Gastrocnemius medialis (tissue), 4 donors: ENCODE results near the gene GNB3. TPM values are rescaled to one million over a fixed set of nuclear protein-coding genes. Genes with fewer than 3 reads are reported as not detected.
"Not testable (repeated sequence)": the region's sequence is repeated elsewhere in the genome, so short reads cannot be mapped to it uniquely, and the experiment has no call there.

Experiments
- ATAC-seq, 2 donors: fragments of 150-250 bp; one replicate each; pipeline ENCODE4 v1.9.1; 2016
- DNase-seq, 2 donors: peaks; one replicate each; pipeline ENCODE4 v3.0.0-alpha.2; 2019
- H3K27ac ChIP-seq, 4 donors: fragments of 200-600 bp; sonication (generic); 1 replicate in 1 of 4; 2 replicates in 3 of 4; pipeline ENCODE4 v1.5.1; 2016 to 2018; ENCODE audit warnings: mild to moderate bottlenecking in 2 of 4, moderate library complexity in 1 of 4
- H3K27me3 ChIP-seq, 3 donors: fragments of 200-600 bp; sonication (generic) in 2 of 3; 1 replicate in 1 of 3; 2 replicates in 2 of 3; pipeline versions ENCODE4 v1.5.1 to v1.6.0; 2016 to 2019; ENCODE audit warnings: mild to moderate bottlenecking in 1 of 3, moderate library complexity in 1 of 3
- H3K36me3 ChIP-seq, 2 donors: fragments of 200-600 bp; sonication (generic) in 1 of 2; one replicate each; pipeline ENCODE4 v1.5.1; 2017 to 2018
- H3K4me1 ChIP-seq, 2 donors: fragments of 200-600 bp; sonication (generic) in 1 of 2; one replicate each; pipeline ENCODE4 v1.5.1; 2016 to 2017; ENCODE audit warnings: mild to moderate bottlenecking in 2 of 2
- H3K4me3 ChIP-seq, 4 donors: fragments of 200-600 bp; sonication (generic) in 3 of 4; 1 replicate in 1 of 4; 2 replicates in 3 of 4; pipeline ENCODE4 v1.5.1; 2016 to 2019; ENCODE audit warnings: mild to moderate bottlenecking in 2 of 4
- H3K9me3 ChIP-seq, 3 donors: fragments of 200-600 bp; sonication (generic) in 2 of 3; 1 replicate in 1 of 3; 2 replicates in 2 of 3; pipeline ENCODE4 v1.5.1; 2016 to 2019
- POLR2A ChIP-seq, 2 donors: fragments of 450-650 bp; IDR thresholded peaks; one replicate each; pipeline ENCODE4 v1.6.1; 2017; ENCODE audit warnings: antibody characterized with exemption in 2 of 2, mild to moderate bottlenecking in 2 of 2, moderate library complexity in 2 of 2
- in situ Hi-C, 4 donors: fragments of 200-750 bp; cut with MboI; loops; one replicate each; pipeline versions ENCODE4 v1.15.0 to v1.8.0; 2017; ENCODE audit warnings: low sequenced_read_pairs in 4 of 4
- intact Hi-C: fragments of 100-400 bp; cut with DNase I; formaldehyde crosslinking; loops from one replicate; pipeline ENCODE4 v1.15.1; 2023; ENCODE audit warnings: low total_unique reads
- total RNA-seq, 4 donors: library from RNA; depleted of rRNA; stranded (reverse); fragments of >200 nt; gene quantifications; one replicate each; pipeline versions ENCODE4 v1.1.0 to v1.2.3, GENCODE V29; 2016
- TF ChIP-seq, protein P1 (sequence below), 5 experiments: fragments of 450-650 bp in 3 of 5; fragments of 200-600 bp in 2 of 5; sonication (generic) in 2 of 5; IDR thresholded peaks in 4 of 5; conservative IDR thresholded peaks in 1 of 5; 1 replicate in 4 of 5; 2 replicates in 1 of 5; pipeline ENCODE4 v1.5.1; 2016 to 2019; ENCODE audit warnings: antibody characterized with exemption in 5 of 5, mild to moderate bottlenecking in 3 of 5, moderate library complexity in 3 of 5

GNB3 gene
- total RNA-seq, 4 donors from 2014 or later: not detected

DNA sequence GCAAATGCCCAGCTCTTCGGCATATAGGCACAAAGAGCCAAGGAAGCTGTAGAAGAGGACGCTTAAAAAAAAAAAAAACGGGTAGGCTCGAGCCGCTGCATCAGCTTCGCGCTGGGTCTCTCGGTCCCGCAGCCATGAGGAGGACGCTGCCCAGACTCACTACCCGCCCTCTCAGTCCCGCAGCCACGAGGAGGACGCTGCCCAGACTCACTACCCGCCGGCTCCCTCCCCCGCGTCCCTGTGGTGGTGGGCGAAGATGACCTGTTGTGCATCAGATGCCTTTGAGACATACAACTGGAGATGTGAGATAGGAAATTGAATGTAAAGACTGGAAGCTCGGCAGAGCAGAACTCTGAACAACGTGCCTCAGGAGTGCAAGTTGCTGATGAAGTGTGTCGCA, 43.8 kb downstream of the GNB3 start:
- in situ Hi-C loops: no loop called here
- Histone ChIP-seq H3K4me1 (no peaks in the 10 kb centered on the region), H3K27me3 (no peaks in the 10 kb centered on the region), H3K36me3 (peaks cover 0 to 4% of the 10 kb centered on the region in 2 donors), H3K27ac (no peak overlapping the region), H3K4me3 (no peak overlapping the region), H3K9me3 (no peaks in the 10 kb centered on the region)
- TF ChIP-seq, protein P1, sequence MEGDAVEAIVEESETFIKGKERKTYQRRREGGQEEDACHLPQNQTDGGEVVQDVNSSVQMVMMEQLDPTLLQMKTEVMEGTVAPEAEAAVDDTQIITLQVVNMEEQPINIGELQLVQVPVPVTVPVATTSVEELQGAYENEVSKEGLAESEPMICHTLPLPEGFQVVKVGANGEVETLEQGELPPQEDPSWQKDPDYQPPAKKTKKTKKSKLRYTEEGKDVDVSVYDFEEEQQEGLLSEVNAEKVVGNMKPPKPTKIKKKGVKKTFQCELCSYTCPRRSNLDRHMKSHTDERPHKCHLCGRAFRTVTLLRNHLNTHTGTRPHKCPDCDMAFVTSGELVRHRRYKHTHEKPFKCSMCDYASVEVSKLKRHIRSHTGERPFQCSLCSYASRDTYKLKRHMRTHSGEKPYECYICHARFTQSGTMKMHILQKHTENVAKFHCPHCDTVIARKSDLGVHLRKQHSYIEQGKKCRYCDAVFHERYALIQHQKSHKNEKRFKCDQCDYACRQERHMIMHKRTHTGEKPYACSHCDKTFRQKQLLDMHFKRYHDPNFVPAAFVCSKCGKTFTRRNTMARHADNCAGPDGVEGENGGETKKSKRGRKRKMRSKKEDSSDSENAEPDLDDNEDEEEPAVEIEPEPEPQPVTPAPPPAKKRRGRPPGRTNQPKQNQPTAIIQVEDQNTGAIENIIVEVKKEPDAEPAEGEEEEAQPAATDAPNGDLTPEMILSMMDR (IDR thresholded peaks at IDR 0.05 in 4 of 5, conservative IDR thresholded peaks at IDR 0.05 in 1 of 5): no peak
- DNase-seq (no peak), ATAC-seq (no peak)
- intact Hi-C loops: no loop called here

DNA sequence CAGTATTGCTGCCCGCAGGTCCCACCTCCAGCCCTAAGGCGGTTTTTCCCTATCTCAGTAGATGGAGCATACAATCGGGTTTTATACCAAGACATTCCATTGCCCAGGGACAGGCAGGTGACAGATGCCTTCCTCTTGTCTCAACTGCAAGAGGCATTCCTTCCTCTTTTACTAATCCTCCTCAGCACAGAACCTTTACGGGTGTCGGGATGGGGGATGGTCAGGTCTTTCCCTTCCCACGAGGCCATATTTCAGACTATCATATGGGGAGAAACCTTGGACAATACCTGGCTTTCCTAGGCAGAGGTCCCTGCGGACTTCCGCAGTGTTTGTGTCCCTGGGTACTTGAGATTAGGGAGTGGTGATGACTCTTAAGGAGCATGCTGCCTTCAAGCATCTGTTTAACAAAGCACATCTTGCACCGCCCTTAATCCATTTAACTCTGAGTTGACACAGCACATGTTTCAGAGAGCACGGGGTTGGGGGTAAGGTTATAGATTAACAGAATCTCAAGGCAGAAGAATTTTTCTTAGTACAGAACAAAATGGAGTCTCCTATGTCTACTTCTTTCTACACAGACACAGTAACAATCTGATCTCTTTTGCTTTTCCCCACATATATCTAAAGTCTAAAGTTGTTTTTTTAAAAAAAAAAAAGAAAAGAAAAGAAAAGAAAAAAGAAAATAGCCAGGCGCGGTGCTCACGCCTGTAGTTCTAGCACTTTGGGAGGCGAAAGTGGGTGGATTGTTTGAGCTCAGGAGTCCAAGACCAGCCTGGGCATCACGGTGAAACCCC, 45.7 kb downstream of the GNB3 start:
- H3K4me1 ChIP-seq, in situ Hi-C loops, H3K27ac ChIP-seq, DNase-seq, ATAC-seq, H3K36me3 ChIP-seq, H3K9me3 ChIP-seq, H3K27me3 ChIP-seq, H3K4me3 ChIP-seq, intact Hi-C loops: not testable (repeated sequence)

DNA sequence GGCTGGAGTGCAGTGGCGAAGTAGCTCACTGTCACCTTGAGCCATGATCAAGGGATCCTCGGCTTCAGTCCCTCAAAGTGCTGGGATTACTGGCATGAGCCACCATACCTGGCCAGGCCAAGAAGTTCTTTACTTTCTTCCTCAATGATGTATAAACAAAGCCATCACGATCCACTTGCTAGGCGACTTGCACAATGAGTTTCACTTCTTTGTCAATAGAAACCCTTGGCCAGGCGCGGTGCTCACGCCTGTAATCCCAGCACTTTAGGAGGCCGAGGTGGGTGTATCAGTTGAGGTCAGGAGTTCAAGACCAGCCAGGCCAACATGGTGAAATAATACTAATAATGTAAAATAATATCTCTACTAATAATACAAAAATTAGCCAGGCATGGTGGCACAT, 46.7 kb downstream of the GNB3 start:
- H3K27me3 ChIP-seq: no peaks in the 10 kb centered on the region
- in situ Hi-C loops (no loop called here), intact Hi-C loops (no loop called here)
- ATAC-seq: no peak
- DNase-seq: no peak
- H3K27ac ChIP-seq: no peak overlapping the region
- no peak overlapping the region for H3K4me3 ChIP-seq
- H3K9me3 ChIP-seq: no peaks in the 10 kb centered on the region
- H3K4me1 ChIP-seq: peaks cover 10% of the 10 kb centered on the region in 2 donors
- TF ChIP-seq POLR2A (IDR thresholded peaks at IDR 0.05): no peak
- TF ChIP-seq, protein P1 (IDR thresholded peaks at IDR 0.05 in 4 of 5, conservative IDR thresholded peaks at IDR 0.05 in 1 of 5): no peak
- peaks cover 0 to 4% of the 10 kb centered on the region in 2 donors for H3K36me3 ChIP-seq

DNA sequence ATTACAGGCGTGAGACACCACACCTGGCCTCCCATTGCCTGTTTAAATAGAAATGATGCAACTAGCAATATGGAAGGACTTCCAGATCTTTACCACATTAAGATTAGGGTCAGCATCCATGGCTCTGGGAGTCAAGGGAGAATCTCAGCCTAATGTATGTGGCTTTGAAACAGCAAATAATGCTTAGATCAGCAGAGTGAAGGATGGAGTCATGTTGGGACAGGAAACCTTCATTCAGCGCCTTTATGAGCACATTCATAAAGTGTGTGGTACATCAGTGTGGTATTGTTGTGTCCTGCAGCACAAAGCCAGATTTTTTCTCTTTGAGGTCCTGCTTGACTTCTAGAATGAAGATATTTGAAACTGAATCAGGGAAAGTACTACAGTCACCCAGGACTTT, 47.6 kb downstream of the GNB3 start:
- ATAC-seq (no peak), DNase-seq (no peak)
- TF ChIP-seq POLR2A (IDR thresholded peaks at IDR 0.05): no peak
- TF ChIP-seq, protein P1 (IDR thresholded peaks at IDR 0.05 in 4 of 5, conservative IDR thresholded peaks at IDR 0.05 in 1 of 5): no peak
- Histone ChIP-seq H3K27ac (no peak overlapping the region), H3K27me3 (no peaks in the 10 kb centered on the region), H3K36me3 (peaks cover 0 to 4% of the 10 kb centered on the region in 2 donors), H3K4me1 (peaks cover 10% of the 10 kb centered on the region in 2 donors), H3K4me3 (no peak overlapping the region), H3K9me3 (no peaks in the 10 kb centered on the region)
- intact Hi-C loops: no loop called here
- in situ Hi-C loops: no loop called here

DNA sequence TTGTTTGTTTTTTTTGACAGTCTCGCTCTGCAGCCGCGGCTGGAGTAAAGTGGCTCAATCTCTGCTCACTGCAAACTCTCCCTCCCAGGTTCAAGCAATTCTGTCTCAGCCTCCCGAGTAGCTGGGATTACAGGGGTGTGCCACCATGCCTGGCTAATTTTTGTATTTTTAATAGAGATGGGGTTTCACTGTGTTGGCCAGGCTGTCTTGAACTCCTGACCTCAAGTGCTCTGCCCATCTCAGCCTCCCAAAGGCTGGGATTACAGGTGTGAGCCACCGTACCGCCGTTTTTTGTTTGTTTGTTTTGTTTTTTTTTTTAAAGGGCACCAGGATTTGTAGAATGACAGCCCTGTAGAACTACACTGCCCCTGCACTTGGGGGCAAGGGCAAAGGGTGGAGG, 48.1 kb downstream of the GNB3 start:
- DNase-seq, intact Hi-C loops, in situ Hi-C loops, H3K27me3 ChIP-seq, H3K36me3 ChIP-seq, H3K4me3 ChIP-seq, ATAC-seq, H3K9me3 ChIP-seq: not testable (repeated sequence)
- H3K4me1 ChIP-seq: peaks cover 10% of the 10 kb centered on the region in 2 donors
- H3K27ac ChIP-seq: peak overlapping the region in 1 of 4 donors; percentile 18

DNA sequence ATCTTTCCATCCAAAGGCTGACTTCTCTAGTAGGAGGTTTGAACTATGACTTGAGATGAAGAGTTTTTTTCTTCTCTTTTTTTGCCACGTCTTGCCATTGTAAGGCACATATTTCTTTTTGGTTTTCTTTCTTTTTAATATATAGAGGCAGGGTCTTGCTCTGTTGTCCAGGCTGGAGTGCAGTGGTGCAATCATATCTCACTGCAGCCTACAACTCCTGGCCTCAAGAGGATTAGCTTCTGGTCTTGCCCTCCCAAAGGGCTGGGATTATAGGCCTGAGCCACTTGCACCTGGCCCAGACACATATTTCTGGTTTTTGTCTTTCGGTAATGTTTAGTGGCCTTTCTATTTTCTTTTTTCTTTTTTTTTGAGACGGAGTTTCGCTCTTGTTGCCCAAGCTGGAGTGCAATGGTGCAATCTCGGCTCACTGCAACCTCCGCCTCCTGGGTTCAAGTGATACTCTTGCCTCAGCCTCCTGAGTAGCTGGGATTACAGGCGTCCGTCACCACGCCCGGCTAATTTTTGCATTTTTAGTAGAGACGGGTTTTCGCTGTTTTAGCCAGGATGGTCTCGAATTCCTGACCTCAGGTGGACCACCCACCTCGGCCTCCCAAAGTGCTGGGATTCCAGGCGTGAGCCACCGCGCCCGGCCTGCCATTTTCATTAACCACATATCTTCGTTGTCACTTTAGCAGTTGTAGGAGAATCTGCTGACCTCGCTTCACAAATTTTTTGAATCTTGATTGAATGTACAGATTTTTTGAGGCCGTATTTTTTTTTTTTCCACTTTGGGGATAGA, 49.2 kb downstream of the GNB3 start:
- H3K9me3 ChIP-seq, H3K36me3 ChIP-seq, in situ Hi-C loops, intact Hi-C loops, H3K27me3 ChIP-seq, DNase-seq, ATAC-seq: not testable (repeated sequence)
- peaks cover 10% of the 10 kb centered on the region in 2 donors for H3K4me1 ChIP-seq
- H3K27ac ChIP-seq: peak overlapping the region; percentile 85 to 92 (median 87)
- H3K4me3 ChIP-seq: peak overlapping the region in 2 of 4 donors; percentile 66 to 83
